Measurements from ENCODE around the gene GPBP1. TPM values are rescaled to one million over a fixed set of nuclear protein-coding genes. Genes with fewer than 3 reads are reported as not detected.
"Not testable (repeated sequence)": the region's sequence is repeated elsewhere in the genome, so short reads cannot be mapped to it uniquely, and the experiment has no call there.

Gene GPBP1
- total RNA-seq, 1 experiment from 2014 or later, result 69.5 TPM

DNA sequence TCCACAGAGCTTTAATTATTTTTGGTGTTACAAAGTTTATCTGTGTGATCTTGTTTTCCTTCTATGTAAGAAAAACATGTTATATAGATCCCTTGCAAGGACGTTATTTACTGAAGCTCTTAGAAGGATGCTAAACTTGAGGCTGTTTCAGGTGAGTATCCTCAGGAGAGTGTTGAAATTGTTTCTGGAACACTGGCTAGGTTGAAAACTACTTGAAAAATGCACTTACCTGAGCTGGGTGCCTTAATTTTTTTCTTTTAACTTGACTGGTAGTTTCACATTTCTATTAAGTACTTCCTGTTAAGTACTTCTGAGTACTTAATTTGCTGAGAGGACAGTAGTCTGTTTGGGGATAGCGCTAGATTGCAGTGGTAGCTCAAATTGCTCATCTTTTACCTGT is 18.1 kb downstream of the GPBP1 start:
- intact Hi-C loops (cut with micrococcal nuclease), result no loop called here
- no peak overlapping the region for H3K4me3 ChIP-seq (replicated peaks in 1 of 2; ENCODE audit: low read depth in 1 of 2, low read length in 2 of 2)
- POLR2A ChIA-PET, result no interaction called here
- no peak overlapping the region for H3K9ac ChIP-seq (ENCODE audit: low read length)
- H3K4me2 ChIP-seq (ENCODE audit: low read length), result no peak overlapping the region
- no peak for TF ChIP-seq CBX3 (IDR thresholded peaks at IDR 0.05; ENCODE audit: low read depth)
- TF ChIP-seq EZH2phosphoT487 (IDR thresholded peaks at IDR 0.05; ENCODE audit: borderline replicate concordance), result no peak
- no peak for TF ChIP-seq POLR2A (IDR thresholded peaks at IDR 0.05; ENCODE audit: borderline replicate concordance, extremely low read depth, insufficient read depth, insufficient read length)
- no peak for TF ChIP-seq SIN3A (IDR thresholded peaks at IDR 0.05; ENCODE audit: low read depth)
- TF ChIP-seq SP1 (IDR thresholded peaks at IDR 0.05; ENCODE audit: low read depth), result no peak
- TF ChIP-seq, protein P1, sequence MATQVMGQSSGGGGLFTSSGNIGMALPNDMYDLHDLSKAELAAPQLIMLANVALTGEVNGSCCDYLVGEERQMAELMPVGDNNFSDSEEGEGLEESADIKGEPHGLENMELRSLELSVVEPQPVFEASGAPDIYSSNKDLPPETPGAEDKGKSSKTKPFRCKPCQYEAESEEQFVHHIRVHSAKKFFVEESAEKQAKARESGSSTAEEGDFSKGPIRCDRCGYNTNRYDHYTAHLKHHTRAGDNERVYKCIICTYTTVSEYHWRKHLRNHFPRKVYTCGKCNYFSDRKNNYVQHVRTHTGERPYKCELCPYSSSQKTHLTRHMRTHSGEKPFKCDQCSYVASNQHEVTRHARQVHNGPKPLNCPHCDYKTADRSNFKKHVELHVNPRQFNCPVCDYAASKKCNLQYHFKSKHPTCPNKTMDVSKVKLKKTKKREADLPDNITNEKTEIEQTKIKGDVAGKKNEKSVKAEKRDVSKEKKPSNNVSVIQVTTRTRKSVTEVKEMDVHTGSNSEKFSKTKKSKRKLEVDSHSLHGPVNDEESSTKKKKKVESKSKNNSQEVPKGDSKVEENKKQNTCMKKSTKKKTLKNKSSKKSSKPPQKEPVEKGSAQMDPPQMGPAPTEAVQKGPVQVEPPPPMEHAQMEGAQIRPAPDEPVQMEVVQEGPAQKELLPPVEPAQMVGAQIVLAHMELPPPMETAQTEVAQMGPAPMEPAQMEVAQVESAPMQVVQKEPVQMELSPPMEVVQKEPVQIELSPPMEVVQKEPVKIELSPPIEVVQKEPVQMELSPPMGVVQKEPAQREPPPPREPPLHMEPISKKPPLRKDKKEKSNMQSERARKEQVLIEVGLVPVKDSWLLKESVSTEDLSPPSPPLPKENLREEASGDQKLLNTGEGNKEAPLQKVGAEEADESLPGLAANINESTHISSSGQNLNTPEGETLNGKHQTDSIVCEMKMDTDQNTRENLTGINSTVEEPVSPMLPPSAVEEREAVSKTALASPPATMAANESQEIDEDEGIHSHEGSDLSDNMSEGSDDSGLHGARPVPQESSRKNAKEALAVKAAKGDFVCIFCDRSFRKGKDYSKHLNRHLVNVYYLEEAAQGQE (IDR thresholded peaks at IDR 0.05; ENCODE audit: low read depth), result no peak
- no peak for TF ChIP-seq EZH2 (IDR thresholded peaks at IDR 0.05)
- no peak for TF ChIP-seq YY1 (IDR thresholded peaks at IDR 0.05; ENCODE audit: extremely low read depth, insufficient replicate concordance, low read depth, low read length)
- no peak for TF ChIP-seq ZNF274 (IDR thresholded peaks at IDR 0.05; ENCODE audit: low read depth, low read length)
- TF ChIP-seq ZFX (IDR thresholded peaks at IDR 0.05), result no peak
- TF ChIP-seq, protein P2, sequence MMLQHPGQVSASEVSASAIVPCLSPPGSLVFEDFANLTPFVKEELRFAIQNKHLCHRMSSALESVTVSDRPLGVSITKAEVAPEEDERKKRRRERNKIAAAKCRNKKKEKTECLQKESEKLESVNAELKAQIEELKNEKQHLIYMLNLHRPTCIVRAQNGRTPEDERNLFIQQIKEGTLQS (IDR thresholded peaks at IDR 0.05), result no peak
- TF ChIP-seq RAD21 (IDR thresholded peaks at IDR 0.05; ENCODE audit: low read depth), result no peak
- TF ChIP-seq POLR2AphosphoS5 (IDR thresholded peaks at IDR 0.05; ENCODE audit: low read depth, low read length), result no peak
- no peak for TF ChIP-seq ELF1 (IDR thresholded peaks at IDR 0.05; ENCODE audit: borderline replicate concordance, low read depth)
- no peak for TF ChIP-seq EGR1 (IDR thresholded peaks at IDR 0.05; ENCODE audit: low read depth)
- no peak for TF ChIP-seq FOSL1 (IDR thresholded peaks at IDR 0.05; ENCODE audit: low read depth)
- no peak for TF ChIP-seq TCF7L2 (IDR thresholded peaks at IDR 0.05; ENCODE audit: borderline replicate concordance, extremely low read depth, insufficient read depth, insufficient read length)
- no peak for TF ChIP-seq JUND (IDR thresholded peaks at IDR 0.05)
- peaks cover 36% of the 10 kb centered on the region for H4K20me1 ChIP-seq (ENCODE audit: insufficient read depth)
- H3K79me2 ChIP-seq (ENCODE audit: insufficient read depth, low read length), result peaks cover 100% of the 10 kb centered on the region
- no peaks in the 10 kb centered on the region for H3K27me3 ChIP-seq (ENCODE audit: insufficient read depth, low read length)
- RAD21 ChIA-PET (ENCODE audit: low non-redundant PET in 1 of 2, low total read pairs in 2 of 2, uncharacterized antibody in 2 of 2, unreplicated experiment in 2 of 2), result no interaction called here
- H2AFZ ChIP-seq (ENCODE audit: low read depth, low read length, poor library complexity, severe bottlenecking), result no peak overlapping the region
- BruUV-seq (replicated peaks), result no TSS peak
- ATAC-seq (no peak), DNase-seq (ENCODE audit: low read depth, low spot score) (no peak)
- no peaks in the 10 kb centered on the region for H3K9me3 ChIP-seq (ENCODE audit: control insufficient read depth in 1 of 2, insufficient read depth in 1 of 2, low read depth in 1 of 2, low read length in 2 of 2)
- no peaks in the 10 kb centered on the region; a peak in 1 of 4 replicates for H3K4me1 ChIP-seq (ENCODE audit: control insufficient read depth in 1 of 2, insufficient read depth in 2 of 2, low read length in 2 of 2)
- H3K9me2 ChIP-seq (ENCODE audit: insufficient read depth), result no peaks in the 10 kb centered on the region
- CTCF ChIA-PET, result no interaction called here
- peaks cover 3% of the 10 kb centered on the region in 2 experiments; a peak in 2 of 4 replicates for H3K36me3 ChIP-seq (ENCODE audit: control insufficient read depth in 1 of 2, insufficient read depth in 2 of 2, low read length in 2 of 2)
- H3K27ac ChIP-seq (ENCODE audit: low read depth, low read length), result no peak overlapping the region

DNA sequence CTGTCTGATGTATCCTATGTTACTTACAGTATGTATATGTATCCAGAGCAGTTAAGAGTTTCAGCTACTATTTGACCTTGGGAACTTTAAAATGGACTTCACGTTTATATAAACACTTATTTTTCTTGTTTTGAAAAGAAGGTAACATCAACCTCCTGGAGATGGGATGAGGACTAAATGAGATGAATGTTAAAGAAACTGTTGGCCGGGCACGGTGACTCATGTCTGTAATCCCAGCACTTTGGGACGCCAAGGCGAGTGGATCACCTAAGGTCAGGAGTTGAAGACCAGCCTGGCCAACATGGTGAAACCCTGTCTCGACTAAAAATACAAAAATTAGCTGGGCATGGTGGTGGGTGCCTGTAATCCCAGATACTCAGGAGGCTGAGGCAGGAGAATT is 19.0 kb downstream of the GPBP1 start:
- H3K4me2 ChIP-seq (ENCODE audit: low read length); H3K9me3 ChIP-seq (ENCODE audit: control insufficient read depth in 1 of 2, insufficient read depth in 1 of 2, low read depth in 1 of 2, low read length in 2 of 2); POLR2A ChIA-PET; H3K9me2 ChIP-seq (ENCODE audit: insufficient read depth); ATAC-seq; DNase-seq (ENCODE audit: low read depth, low spot score); H3K36me3 ChIP-seq (ENCODE audit: control insufficient read depth in 1 of 2, insufficient read depth in 2 of 2, low read length in 2 of 2); CTCF ChIA-PET; BruUV-seq (replicated peaks); H3K4me1 ChIP-seq (ENCODE audit: control insufficient read depth in 1 of 2, insufficient read depth in 2 of 2, low read length in 2 of 2); H3K9ac ChIP-seq (ENCODE audit: low read length); H3K4me3 ChIP-seq (replicated peaks in 1 of 2; ENCODE audit: low read depth in 1 of 2, low read length in 2 of 2); RAD21 ChIA-PET (ENCODE audit: low non-redundant PET in 1 of 2, low total read pairs in 2 of 2, uncharacterized antibody in 2 of 2, unreplicated experiment in 2 of 2); H3K27ac ChIP-seq (ENCODE audit: low read depth, low read length); intact Hi-C loops (cut with micrococcal nuclease); H2AFZ ChIP-seq (ENCODE audit: low read depth, low read length, poor library complexity, severe bottlenecking); H3K27me3 ChIP-seq (ENCODE audit: insufficient read depth, low read length): not testable (repeated sequence)
- Histone ChIP-seq H3K79me2 (ENCODE audit: insufficient read depth, low read length) (peaks cover 100% of the 10 kb centered on the region), H4K20me1 (ENCODE audit: insufficient read depth) (peaks cover 30% of the 10 kb centered on the region)
